ENCODE measurements around the gene RGS16. TPM values are rescaled to one million over a fixed set of nuclear protein-coding genes. Genes with fewer than 3 reads are reported as not detected.

RGS16 gene
- total and polyA plus RNA-seq, 9 of the 15 experiments (the other 6 are each of a cell fraction or from before 2014, with no cell fraction given), result 0.07 to 0.55 (median 0.36) TPM

DNA sequence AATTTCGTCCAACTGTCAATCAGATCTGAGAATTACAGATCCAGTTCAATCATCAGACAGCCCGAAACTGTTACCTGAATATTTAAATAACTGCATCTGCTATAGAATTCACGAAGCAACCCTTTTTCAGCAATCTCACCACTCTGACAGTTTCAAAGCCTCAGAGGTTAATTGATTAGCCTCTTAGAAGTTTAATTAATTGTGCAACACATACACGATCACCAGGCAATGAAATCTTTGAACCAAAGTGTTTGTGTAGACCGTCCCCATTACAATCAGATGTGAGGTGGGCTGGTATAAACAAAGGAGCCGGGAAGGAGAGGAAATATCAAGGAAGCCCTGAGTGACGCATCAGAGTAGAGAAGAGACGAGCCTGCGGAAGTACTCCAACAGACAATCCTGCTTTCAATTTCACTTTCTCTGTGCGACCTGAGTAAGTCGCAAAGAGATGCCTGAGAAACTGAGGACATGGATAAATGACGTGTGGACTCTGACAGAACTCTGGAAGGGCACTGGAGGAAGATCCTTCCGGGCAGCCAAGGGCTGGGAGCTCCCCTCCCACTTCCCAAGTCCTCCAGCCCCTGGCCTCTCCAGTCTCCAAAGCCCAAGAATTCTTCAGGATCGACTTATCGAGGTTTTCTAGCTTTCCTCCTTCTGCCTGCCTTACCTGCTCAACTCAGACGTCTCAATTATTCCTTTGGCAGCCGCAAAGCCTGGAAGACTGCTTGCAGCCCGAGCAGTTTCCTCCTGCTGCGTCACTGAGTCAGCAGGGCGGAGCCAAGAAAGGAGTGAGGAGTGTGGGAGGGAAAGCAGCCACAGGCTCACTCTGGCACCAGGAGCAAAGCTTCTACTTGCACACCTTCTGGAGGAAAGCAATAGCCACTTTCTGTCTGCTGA, 15.4 kb downstream of the RGS16 start, which contains the start of gene RNASEL (continued):
- TF ChIP-seq, protein P1, sequence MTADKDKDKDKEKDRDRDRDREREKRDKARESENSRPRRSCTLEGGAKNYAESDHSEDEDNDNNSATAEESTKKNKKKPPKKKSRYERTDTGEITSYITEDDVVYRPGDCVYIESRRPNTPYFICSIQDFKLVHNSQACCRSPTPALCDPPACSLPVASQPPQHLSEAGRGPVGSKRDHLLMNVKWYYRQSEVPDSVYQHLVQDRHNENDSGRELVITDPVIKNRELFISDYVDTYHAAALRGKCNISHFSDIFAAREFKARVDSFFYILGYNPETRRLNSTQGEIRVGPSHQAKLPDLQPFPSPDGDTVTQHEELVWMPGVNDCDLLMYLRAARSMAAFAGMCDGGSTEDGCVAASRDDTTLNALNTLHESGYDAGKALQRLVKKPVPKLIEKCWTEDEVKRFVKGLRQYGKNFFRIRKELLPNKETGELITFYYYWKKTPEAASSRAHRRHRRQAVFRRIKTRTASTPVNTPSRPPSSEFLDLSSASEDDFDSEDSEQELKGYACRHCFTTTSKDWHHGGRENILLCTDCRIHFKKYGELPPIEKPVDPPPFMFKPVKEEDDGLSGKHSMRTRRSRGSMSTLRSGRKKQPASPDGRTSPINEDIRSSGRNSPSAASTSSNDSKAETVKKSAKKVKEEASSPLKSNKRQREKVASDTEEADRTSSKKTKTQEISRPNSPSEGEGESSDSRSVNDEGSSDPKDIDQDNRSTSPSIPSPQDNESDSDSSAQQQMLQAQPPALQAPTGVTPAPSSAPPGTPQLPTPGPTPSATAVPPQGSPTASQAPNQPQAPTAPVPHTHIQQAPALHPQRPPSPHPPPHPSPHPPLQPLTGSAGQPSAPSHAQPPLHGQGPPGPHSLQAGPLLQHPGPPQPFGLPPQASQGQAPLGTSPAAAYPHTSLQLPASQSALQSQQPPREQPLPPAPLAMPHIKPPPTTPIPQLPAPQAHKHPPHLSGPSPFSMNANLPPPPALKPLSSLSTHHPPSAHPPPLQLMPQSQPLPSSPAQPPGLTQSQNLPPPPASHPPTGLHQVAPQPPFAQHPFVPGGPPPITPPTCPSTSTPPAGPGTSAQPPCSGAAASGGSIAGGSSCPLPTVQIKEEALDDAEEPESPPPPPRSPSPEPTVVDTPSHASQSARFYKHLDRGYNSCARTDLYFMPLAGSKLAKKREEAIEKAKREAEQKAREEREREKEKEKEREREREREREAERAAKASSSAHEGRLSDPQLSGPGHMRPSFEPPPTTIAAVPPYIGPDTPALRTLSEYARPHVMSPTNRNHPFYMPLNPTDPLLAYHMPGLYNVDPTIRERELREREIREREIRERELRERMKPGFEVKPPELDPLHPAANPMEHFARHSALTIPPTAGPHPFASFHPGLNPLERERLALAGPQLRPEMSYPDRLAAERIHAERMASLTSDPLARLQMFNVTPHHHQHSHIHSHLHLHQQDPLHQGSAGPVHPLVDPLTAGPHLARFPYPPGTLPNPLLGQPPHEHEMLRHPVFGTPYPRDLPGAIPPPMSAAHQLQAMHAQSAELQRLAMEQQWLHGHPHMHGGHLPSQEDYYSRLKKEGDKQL (CRISPR knock-in tag; IDR thresholded peaks at IDR 0.05; ENCODE audit: borderline replicate concordance), result no peak
- TF ChIP-seq RAD21 (CRISPR knock-in tag; conservative IDR thresholded peaks at IDR 0.05 in 1 of 2, IDR thresholded peaks at IDR 0.05 in 1 of 2) (peak in 1 of 2 experiments; percentile 25; a peak in 2 of 4 replicates), HDAC1 (IDR thresholded peaks at IDR 0.05) (no peak; a peak in 1 of 4 replicates), CEBPG (CRISPR knock-in tag; IDR thresholded peaks at IDR 0.05) (no peak), CEBPG (tag; conservative IDR thresholded peaks at IDR 0.05 in 1 of 2, IDR thresholded peaks at IDR 0.05 in 1 of 2) (peak; percentile 71 to 72), BRD4 (IDR thresholded peaks at IDR 0.05) (peak; percentile 36; the same call in 1 of the 2 replicates), HDAC2 (IDR thresholded peaks at IDR 0.05) (peak; percentile 60; the same call in 1 of the 2 replicates), RBM25 (IDR thresholded peaks at IDR 0.05; ENCODE audit: low read depth, low read length, severe bottlenecking) (no peak), KHSRP (IDR thresholded peaks at IDR 0.05) (no peak), KLF16 (IDR thresholded peaks at IDR 0.05) (0 out of 2 replicates have a peak, but pooled peaks have one; percentile 14), FOXP1 (CRISPR knock-in tag; IDR thresholded peaks at IDR 0.05) (no peak), TAF1 (IDR thresholded peaks at IDR 0.05; ENCODE audit: control insufficient read depth, extremely low read depth, insufficient read depth, low read length, severe bottlenecking) (peak; percentile 54), CBFB (CRISPR knock-in tag; IDR thresholded peaks at IDR 0.05) (no peak), EWSR1 (IDR thresholded peaks at IDR 0.05; ENCODE audit: borderline replicate concordance, low read depth, partially characterized antibody) (no peak)
- TF ChIP-seq, protein P2, sequence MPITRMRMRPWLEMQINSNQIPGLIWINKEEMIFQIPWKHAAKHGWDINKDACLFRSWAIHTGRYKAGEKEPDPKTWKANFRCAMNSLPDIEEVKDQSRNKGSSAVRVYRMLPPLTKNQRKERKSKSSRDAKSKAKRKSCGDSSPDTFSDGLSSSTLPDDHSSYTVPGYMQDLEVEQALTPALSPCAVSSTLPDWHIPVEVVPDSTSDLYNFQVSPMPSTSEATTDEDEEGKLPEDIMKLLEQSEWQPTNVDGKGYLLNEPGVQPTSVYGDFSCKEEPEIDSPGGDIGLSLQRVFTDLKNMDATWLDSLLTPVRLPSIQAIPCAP (CRISPR knock-in tag; IDR thresholded peaks at IDR 0.05; ENCODE audit: borderline replicate concordance), result no peak
- TF ChIP-seq, protein P3, sequence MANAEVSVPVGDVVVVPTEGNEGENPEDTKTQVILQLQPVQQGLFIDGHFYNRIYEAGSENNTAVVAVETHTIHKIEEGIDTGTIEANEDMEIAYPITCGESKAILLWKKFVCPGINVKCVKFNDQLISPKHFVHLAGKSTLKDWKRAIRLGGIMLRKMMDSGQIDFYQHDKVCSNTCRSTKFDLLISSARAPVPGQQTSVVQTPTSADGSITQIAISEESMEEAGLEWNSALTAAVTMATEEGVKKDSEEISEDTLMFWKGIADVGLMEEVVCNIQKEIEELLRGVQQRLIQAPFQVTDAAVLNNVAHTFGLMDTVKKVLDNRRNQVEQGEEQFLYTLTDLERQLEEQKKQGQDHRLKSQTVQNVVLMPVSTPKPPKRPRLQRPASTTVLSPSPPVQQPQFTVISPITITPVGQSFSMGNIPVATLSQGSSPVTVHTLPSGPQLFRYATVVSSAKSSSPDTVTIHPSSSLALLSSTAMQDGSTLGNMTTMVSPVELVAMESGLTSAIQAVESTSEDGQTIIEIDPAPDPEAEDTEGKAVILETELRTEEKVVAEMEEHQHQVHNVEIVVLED (CRISPR knock-in tag; IDR thresholded peaks at IDR 0.05), result 0 out of 2 replicates have a peak, but pooled peaks have one; percentile 17
- TF ChIP-seq, protein P4, sequence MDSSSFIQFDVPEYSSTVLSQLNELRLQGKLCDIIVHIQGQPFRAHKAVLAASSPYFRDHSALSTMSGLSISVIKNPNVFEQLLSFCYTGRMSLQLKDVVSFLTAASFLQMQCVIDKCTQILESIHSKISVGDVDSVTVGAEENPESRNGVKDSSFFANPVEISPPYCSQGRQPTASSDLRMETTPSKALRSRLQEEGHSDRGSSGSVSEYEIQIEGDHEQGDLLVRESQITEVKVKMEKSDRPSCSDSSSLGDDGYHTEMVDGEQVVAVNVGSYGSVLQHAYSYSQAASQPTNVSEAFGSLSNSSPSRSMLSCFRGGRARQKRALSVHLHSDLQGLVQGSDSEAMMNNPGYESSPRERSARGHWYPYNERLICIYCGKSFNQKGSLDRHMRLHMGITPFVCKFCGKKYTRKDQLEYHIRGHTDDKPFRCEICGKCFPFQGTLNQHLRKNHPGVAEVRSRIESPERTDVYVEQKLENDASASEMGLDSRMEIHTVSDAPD (CRISPR knock-in tag; IDR thresholded peaks at IDR 0.05), result no peak

All from K562 (cell line).